Measurements from ENCODE around the gene PTPN13.

The PTPN13 gene

GRCh38 chr4:86579941-86580340 lies 14.2 kb upstream of the PTPN13 start:
- ChIA-PET POLR2A (no interaction called here), CTCF (no interaction called here)
- Histone ChIP-seq H3K4me1 (ENCODE audit: control insufficient read depth, insufficient read depth, low read length) (peaks cover 4% of the 10 kb centered on the region), H3K9me3 (ENCODE audit: control insufficient read depth, insufficient read depth, low read depth, low read length) (no peaks in the 10 kb centered on the region), H3K36me3 (ENCODE audit: control insufficient read depth in 2 of 2, insufficient read depth in 1 of 2, low read length in 2 of 2) (no peaks in the 10 kb centered on the region), H3K27ac (ENCODE audit: extremely low read depth, low read depth, low read length) (no peak overlapping the region), H3K4me3 (ENCODE audit: low read depth, low read length) (no peak overlapping the region)
- TF ChIP-seq FEZF1 (tag by site-specific recombination; IDR thresholded peaks at IDR 0.05) (no peak), ZNF211 (tag by site-specific recombination; IDR thresholded peaks at IDR 0.05; ENCODE audit: low read depth) (no peak), ZNF704 (tag by site-specific recombination; IDR thresholded peaks at IDR 0.05) (no peak), ELK4 (IDR thresholded peaks at IDR 0.05; ENCODE audit: borderline replicate concordance, low read depth, low read length) (no peak), HIC1 (tag by site-specific recombination; IDR thresholded peaks at IDR 0.05) (no peak), ZFHX2 (tag by site-specific recombination; conservative IDR thresholded peaks at IDR 0.05) (no peak), ZNF660 (tag by site-specific recombination; IDR thresholded peaks at IDR 0.05) (no peak), ZNF362 (tag by site-specific recombination; IDR thresholded peaks at IDR 0.05) (no peak), ZBTB48 (tag by site-specific recombination; IDR thresholded peaks at IDR 0.05) (no peak), ZNF623 (tag by site-specific recombination; IDR thresholded peaks at IDR 0.05) (no peak), MZF1 (tag by site-specific recombination; IDR thresholded peaks at IDR 0.05; ENCODE audit: borderline replicate concordance) (no peak), SALL2 (tag by site-specific recombination; IDR thresholded peaks at IDR 0.05; ENCODE audit: borderline replicate concordance) (no peak), ZNF133 (tag by site-specific recombination; IDR thresholded peaks at IDR 0.05) (no peak), ZSCAN5A (tag by site-specific recombination; IDR thresholded peaks at IDR 0.05) (no peak)

GRCh38 chr4:86582410-86582809 lies 11.7 kb upstream of the PTPN13 start:
- Histone ChIP-seq H3K36me3 (ENCODE audit: control insufficient read depth in 2 of 2, insufficient read depth in 1 of 2, low read length in 2 of 2) (no peaks in the 10 kb centered on the region), H3K9me3 (ENCODE audit: control insufficient read depth, insufficient read depth, low read depth, low read length) (no peaks in the 10 kb centered on the region), H3K27ac (ENCODE audit: extremely low read depth, low read depth, low read length) (no peak overlapping the region), H3K4me3 (ENCODE audit: low read depth, low read length) (no peak overlapping the region), H3K4me1 (ENCODE audit: control insufficient read depth, insufficient read depth, low read length) (peaks cover 10% of the 10 kb centered on the region)
- POLR2A ChIA-PET, result interaction anchor here (1.2 kb wide), 1 partner anchor 12 kb away, joined by 4 read pairs; the partner anchor contains the start of gene PTPN13
- CTCF ChIA-PET, result interaction anchor here (1.5 kb wide), 1 partner anchor 60 kb away, joined by 3 read pairs; no protein-coding TSS in a partner anchor
- TF ChIP-seq ZBTB7A (tag by site-specific recombination; IDR thresholded peaks at IDR 0.05; ENCODE audit: low read depth) (no peak), ZNF768 (tag by site-specific recombination; IDR thresholded peaks at IDR 0.05) (no peak), ZNF510 (tag by site-specific recombination; IDR thresholded peaks at IDR 0.05; ENCODE audit: insufficient replicate concordance) (no peak), WT1 (tag by site-specific recombination; IDR thresholded peaks at IDR 0.05) (no peak), MEIS1 (CRISPR knock-in tag; IDR thresholded peaks at IDR 0.05; ENCODE audit: borderline replicate concordance) (no peak), ZNF335 (tag by site-specific recombination; conservative IDR thresholded peaks at IDR 0.05) (0 out of 2 replicates have a peak, but pooled peaks have one; percentile 17), PRDM6 (tag by site-specific recombination; IDR thresholded peaks at IDR 0.05) (0 out of 2 replicates have a peak, but pooled peaks have one; percentile 17), ZNF596 (tag by site-specific recombination; IDR thresholded peaks at IDR 0.05) (peak; percentile 68; the same call in 1 of the 2 replicates), ZNF610 (tag by site-specific recombination; IDR thresholded peaks at IDR 0.05; ENCODE audit: borderline replicate concordance) (no peak), ZNF391 (tag by site-specific recombination; IDR thresholded peaks at IDR 0.05; ENCODE audit: borderline replicate concordance, low read depth) (no peak), ZNF157 (tag by site-specific recombination; IDR thresholded peaks at IDR 0.05) (no peak), ZNF571 (tag by site-specific recombination; IDR thresholded peaks at IDR 0.05) (no peak), ZNF664 (tag by site-specific recombination; IDR thresholded peaks at IDR 0.05) (peak; percentile 32; the same call in 1 of the 2 replicates), EGR2 (tag by site-specific recombination; IDR thresholded peaks at IDR 0.05; ENCODE audit: low read depth) (no peak)
